HepG2 (cell line): ENCODE results near the gene KANSL1. TPM values are rescaled to one million over a fixed set of nuclear protein-coding genes. Genes with fewer than 3 reads are reported as not detected.
A peak's percentile ranks its signal among the peaks of the same experiment; 100 is the strongest.

Source experiments
- ATF1 ChIP-seq: IDR thresholded peaks from 2 replicates; pipeline ENCODE4 v1.6.1; 2016; ENCODE audit warnings: mild to moderate bottlenecking, control low read depth
- BRD4 ChIP-seq: sonication (generic); formaldehyde crosslinking; IDR thresholded peaks from 2 replicates; pipeline ENCODE4 v1.4.0; 2020; ENCODE audit warnings: missing genetic modification reagents
- CEBPG ChIP-seq: IDR thresholded peaks from 2 replicates; pipeline ENCODE4 v1.6.1; 2016
- DPF2 ChIP-seq: sonication (generic); formaldehyde crosslinking; IDR thresholded peaks from 2 replicates; pipeline ENCODE4 v1.4.0; 2020; ENCODE audit warnings: mild to moderate bottlenecking, low read depth, missing genetic modification reagents, borderline replicate concordance
- EHMT2 ChIP-seq: fragments of 200-600 bp; sonication (generic); IDR thresholded peaks from 2 replicates; pipeline ENCODE4 v1.7.0; 2017; ENCODE audit warnings: antibody characterized with exemption, low read depth, low read length, borderline replicate concordance
- HIVEP1 ChIP-seq: sonication (generic); formaldehyde crosslinking; IDR thresholded peaks from 2 replicates; pipeline ENCODE4 v1.4.0; 2020; ENCODE audit warnings: mild to moderate bottlenecking, missing genetic modification reagents
- ZNF33B ChIP-seq: sonication (generic); formaldehyde crosslinking; IDR thresholded peaks from 2 replicates; pipeline ENCODE4 v1.5.1; 2020; ENCODE audit warnings: mild to moderate bottlenecking, missing genetic modification reagents
- ZNF768 ChIP-seq: sonication (generic); formaldehyde crosslinking; IDR thresholded peaks from 2 replicates; pipeline ENCODE4 v1.4.0; 2020; ENCODE audit warnings: missing genetic modification reagents
- ZSCAN22 ChIP-seq: sonication (generic); formaldehyde crosslinking; IDR thresholded peaks from 2 replicates; pipeline ENCODE4 v1.4.0; 2020; ENCODE audit warnings: mild to moderate bottlenecking, missing genetic modification reagents
- polyA plus RNA-seq, 8 experiments: library from polyadenylated mRNA; depleted of rRNA in 3 of 8; stranded (reverse) in 7 of 8; unstranded in 1 of 8; fragments of >200 nt; fragmentation: Illumina TruSeq in 4 of 8; extraction: Trizol in 4 of 8; gene quantifications; 2 replicates each; pipeline versions ENCODE4 v1.2.1 to v1.2.3, GENCODE V29; 2011 to 2016; ENCODE audit warnings: low read depth in 4 of 8, missing spikeins in 1 of 8, mixed read lengths in 1 of 8; ENCODE audit not compliant: insufficient read depth in 1 of 8
- total RNA-seq, 5 experiments: library from RNA; depleted of rRNA; stranded (reverse); fragments of >200 nt; fragmentation: Illumina TruSeq; extraction: Trizol; gene quantifications; 2 replicates each; pipeline ENCODE4 v1.2.3, GENCODE V29; 2016; ENCODE audit warnings: low read depth in 1 of 5
- TF ChIP-seq, protein P1 (sequence below), 2 experiments: sonication (generic) in 1 of 2; formaldehyde crosslinking in 1 of 2; IDR thresholded peaks; 2 replicates each; pipeline versions ENCODE4 v1.4.0 to v1.6.1; 2018 to 2020; ENCODE audit warnings: missing genetic modification reagents in 2 of 2, borderline replicate concordance in 1 of 2, low read depth in 1 of 2, mild to moderate bottlenecking in 1 of 2, missing biosample characterization in 1 of 2
- TF ChIP-seq, protein P2 (sequence below): sonication (generic); formaldehyde crosslinking; IDR thresholded peaks from 2 replicates; pipeline ENCODE4 v1.8.1; 2023; ENCODE audit warnings: missing genetic modification reagents, mild to moderate bottlenecking, borderline replicate concordance
- TF ChIP-seq, protein P3 (sequence below): sonication (generic); formaldehyde crosslinking; IDR thresholded peaks from 2 replicates; pipeline ENCODE4 v1.5.0; 2020; ENCODE audit warnings: mild to moderate bottlenecking, missing genetic modification reagents, borderline replicate concordance
- TF ChIP-seq, protein P4 (sequence below): sonication (generic); formaldehyde crosslinking; IDR thresholded peaks from 2 replicates; pipeline ENCODE4 v1.4.0; 2020; ENCODE audit warnings: mild to moderate bottlenecking, missing genetic modification reagents
- TF ChIP-seq, protein P5 (sequence below), 2 experiments: fragments of 450-650 bp in 1 of 2; sonication (generic) in 1 of 2; formaldehyde crosslinking in 1 of 2; IDR thresholded peaks; 2 replicates each; pipeline versions ENCODE4 v1.6.1 to v1.8.0; 2016 to 2022; ENCODE audit warnings: antibody characterized with exemption in 1 of 2, mild to moderate bottlenecking in 1 of 2, missing genetic modification reagents in 1 of 2

KANSL1 gene
- total and polyA plus RNA-seq, 2 of the 13 experiments (the other 11 are each of a cell fraction or from before 2014, with no cell fraction given) = 24.0 to 59.6 TPM

DNA sequence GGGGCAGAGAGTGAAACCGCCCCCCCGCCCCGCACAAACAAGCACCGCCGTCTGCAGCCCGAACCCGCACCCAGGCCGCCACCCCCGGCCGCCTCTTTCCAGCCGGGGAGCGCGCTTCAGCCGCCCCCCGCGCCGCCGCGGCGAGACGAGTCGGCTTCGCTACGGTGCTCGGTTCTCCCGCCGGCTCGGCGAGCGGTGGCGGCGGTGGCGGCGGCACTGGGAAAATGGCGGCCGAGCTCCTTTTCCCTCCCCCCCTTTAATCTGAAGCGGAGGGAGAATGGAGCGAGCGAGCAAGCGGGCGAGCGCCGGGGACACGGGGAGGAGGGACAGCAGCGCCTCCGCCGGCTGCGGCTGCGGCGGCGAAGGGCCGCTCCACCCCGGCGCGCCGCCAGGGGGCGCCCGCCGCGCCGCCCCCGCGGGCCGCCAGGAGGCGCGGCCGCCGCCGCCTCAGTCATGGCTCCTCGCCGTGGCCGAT is at the start of gene KANSL1 (continued):
- TF ChIP-seq, protein P1, sequence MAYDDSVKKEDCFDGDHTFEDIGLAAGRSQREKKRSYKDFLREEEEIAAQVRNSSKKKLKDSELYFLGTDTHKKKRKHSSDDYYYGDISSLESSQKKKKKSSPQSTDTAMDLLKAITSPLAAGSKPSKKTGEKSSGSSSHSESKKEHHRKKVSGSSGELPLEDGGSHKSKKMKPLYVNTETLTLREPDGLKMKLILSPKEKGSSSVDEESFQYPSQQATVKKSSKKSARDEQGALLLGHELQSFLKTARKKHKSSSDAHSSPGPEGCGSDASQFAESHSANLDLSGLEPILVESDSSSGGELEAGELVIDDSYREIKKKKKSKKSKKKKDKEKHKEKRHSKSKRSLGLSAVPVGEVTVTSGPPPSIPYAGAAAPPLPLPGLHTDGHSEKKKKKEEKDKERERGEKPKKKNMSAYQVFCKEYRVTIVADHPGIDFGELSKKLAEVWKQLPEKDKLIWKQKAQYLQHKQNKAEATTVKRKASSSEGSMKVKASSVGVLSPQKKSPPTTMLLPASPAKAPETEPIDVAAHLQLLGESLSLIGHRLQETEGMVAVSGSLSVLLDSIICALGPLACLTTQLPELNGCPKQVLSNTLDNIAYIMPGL (CRISPR knock-in tag; IDR thresholded peaks at IDR 0.05; ENCODE audit: borderline replicate concordance in 1 of 2, low read depth in 1 of 2) = peak in 1 of 2 experiments; percentile 72; a peak in 2 of 4 replicates
- TF ChIP-seq, protein P2, sequence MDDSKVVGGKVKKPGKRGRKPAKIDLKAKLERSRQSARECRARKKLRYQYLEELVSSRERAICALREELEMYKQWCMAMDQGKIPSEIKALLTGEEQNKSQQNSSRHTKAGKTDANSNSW (CRISPR knock-in tag) = no peak
- TF ChIP-seq, protein P3, sequence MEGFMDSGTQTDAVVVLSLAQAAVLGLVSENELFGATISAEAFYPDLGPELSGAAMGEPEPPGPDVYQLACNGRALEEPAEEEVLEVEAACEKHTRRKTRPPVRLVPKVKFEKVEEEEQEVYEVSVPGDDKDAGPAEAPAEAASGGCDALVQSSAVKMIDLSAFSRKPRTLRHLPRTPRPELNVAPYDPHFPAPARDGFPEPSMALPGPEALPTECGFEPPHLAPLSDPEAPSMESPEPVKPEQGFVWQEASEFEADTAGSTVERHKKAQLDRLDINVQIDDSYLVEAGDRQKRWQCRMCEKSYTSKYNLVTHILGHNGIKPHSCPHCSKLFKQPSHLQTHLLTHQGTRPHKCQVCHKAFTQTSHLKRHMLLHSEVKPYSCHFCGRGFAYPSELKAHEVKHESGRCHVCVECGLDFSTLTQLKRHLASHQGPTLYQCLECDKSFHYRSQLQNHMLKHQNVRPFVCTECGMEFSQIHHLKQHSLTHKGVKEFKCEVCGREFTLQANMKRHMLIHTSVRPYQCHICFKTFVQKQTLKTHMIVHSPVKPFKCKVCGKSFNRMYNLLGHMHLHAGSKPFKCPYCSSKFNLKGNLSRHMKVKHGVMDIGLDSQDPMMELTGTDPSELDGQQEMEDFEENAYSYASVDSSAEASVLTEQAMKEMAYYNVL (CRISPR knock-in tag) = 0 out of 2 replicates have a peak, but pooled peaks have one; percentile 6
- TF ChIP-seq ZNF768 (CRISPR knock-in tag) = no peak; the same call in 1 of the 2 replicates
- TF ChIP-seq ZSCAN22 (CRISPR knock-in tag) = no peak
- no peak for TF ChIP-seq EHMT2
- no peak for TF ChIP-seq DPF2
- no peak; the same call in 1 of the 2 replicates for TF ChIP-seq ZNF33B (CRISPR knock-in tag)
- TF ChIP-seq, protein P4, sequence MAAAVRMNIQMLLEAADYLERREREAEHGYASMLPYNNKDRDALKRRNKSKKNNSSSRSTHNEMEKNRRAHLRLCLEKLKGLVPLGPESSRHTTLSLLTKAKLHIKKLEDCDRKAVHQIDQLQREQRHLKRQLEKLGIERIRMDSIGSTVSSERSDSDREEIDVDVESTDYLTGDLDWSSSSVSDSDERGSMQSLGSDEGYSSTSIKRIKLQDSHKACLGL (CRISPR knock-in tag) = peak; percentile 9; the same call in 1 of the 2 replicates
- no peak for TF ChIP-seq CEBPG (CRISPR knock-in tag)
- 0 out of 2 replicates have a peak, but pooled peaks have one; percentile 2 for TF ChIP-seq BRD4 (CRISPR knock-in tag)
- TF ChIP-seq, protein P5, sequence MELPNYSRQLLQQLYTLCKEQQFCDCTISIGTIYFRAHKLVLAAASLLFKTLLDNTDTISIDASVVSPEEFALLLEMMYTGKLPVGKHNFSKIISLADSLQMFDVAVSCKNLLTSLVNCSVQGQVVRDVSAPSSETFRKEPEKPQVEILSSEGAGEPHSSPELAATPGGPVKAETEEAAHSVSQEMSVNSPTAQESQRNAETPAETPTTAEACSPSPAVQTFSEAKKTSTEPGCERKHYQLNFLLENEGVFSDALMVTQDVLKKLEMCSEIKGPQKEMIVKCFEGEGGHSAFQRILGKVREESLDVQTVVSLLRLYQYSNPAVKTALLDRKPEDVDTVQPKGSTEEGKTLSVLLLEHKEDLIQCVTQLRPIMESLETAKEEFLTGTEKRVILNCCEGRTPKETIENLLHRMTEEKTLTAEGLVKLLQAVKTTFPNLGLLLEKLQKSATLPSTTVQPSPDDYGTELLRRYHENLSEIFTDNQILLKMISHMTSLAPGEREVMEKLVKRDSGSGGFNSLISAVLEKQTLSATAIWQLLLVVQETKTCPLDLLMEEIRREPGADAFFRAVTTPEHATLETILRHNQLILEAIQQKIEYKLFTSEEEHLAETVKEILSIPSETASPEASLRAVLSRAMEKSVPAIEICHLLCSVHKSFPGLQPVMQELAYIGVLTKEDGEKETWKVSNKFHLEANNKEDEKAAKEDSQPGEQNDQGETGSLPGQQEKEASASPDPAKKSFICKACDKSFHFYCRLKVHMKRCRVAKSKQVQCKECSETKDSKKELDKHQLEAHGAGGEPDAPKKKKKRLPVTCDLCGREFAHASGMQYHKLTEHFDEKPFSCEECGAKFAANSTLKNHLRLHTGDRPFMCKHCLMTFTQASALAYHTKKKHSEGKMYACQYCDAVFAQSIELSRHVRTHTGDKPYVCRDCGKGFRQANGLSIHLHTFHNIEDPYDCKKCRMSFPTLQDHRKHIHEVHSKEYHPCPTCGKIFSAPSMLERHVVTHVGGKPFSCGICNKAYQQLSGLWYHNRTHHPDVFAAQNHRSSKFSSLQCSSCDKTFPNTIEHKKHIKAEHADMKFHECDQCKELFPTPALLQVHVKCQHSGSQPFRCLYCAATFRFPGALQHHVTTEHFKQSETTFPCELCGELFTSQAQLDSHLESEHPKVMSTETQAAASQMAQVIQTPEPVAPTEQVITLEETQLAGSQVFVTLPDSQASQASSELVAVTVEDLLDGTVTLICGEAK (IDR thresholded peaks at IDR 0.05) = no peak
- TF ChIP-seq, protein P5 (CRISPR knock-in tag; IDR thresholded peaks at IDR 0.05) = no peak
- TF ChIP-seq HIVEP1 = no peak
- no peak for TF ChIP-seq ATF1 (CRISPR knock-in tag)
